DLD1 (cell line): ENCODE data around the gene SOX8.

ENCODE experiments used
- in situ Hi-C: cut with HindIII; loops from 2 replicates; pipeline ENCODE4 v1.10.0; 2017; ENCODE audit warnings: low sequenced_read_pairs

Gene SOX8

GRCh38 chr16:985646-986400, 4.3 kb downstream of the SOX8 start:
- in situ Hi-C loops = loop anchor here (25.0 kb wide), 1 partner anchor 151 kb away; no protein-coding TSS in a partner anchor

- in situ Hi-C loops = loop anchor here (25.0 kb wide), 1 partner anchor 151 kb away; no protein-coding TSS in a partner anchor
These were observed 4.8 kb downstream of the SOX8 start for GRCh38 chr16:986411-986810.

GRCh38 chr16:986925-987582, 5.5 kb downstream of the SOX8 start:
- in situ Hi-C loops = loop anchor here (25.0 kb wide), 1 partner anchor 150 kb away; no protein-coding TSS in a partner anchor

- in situ Hi-C loops = loop anchor here (25.0 kb wide), 1 partner anchor 149 kb away; no protein-coding TSS in a partner anchor
These were observed 6.3 kb downstream of the SOX8 start for GRCh38 chr16:987906-988305.

GRCh38 chr16:988471-989353, 7.1 kb downstream of the SOX8 start:
- in situ Hi-C loops = loop anchor here (25.0 kb wide), 1 partner anchor 149 kb away; no protein-coding TSS in a partner anchor

- in situ Hi-C loops = loop anchor here (25.0 kb wide), 1 partner anchor 148 kb away; no protein-coding TSS in a partner anchor
These were observed 7.8 kb downstream of the SOX8 start for GRCh38 chr16:989354-989814.

GRCh38 chr16:990516-991291, 9.1 kb downstream of the SOX8 start:
- in situ Hi-C loops = loop anchor here (25.0 kb wide), 1 partner anchor 147 kb away; no protein-coding TSS in a partner anchor

GRCh38 chr16:991345-991744, 9.8 kb downstream of the SOX8 start:
- in situ Hi-C loops = loop anchor here (25.0 kb wide), 1 partner anchor 146 kb away; no protein-coding TSS in a partner anchor

GRCh38 chr16:991773-992172, 10.2 kb downstream of the SOX8 start:
- in situ Hi-C loops = loop anchor here (25.0 kb wide), 1 partner anchor 146 kb away; no protein-coding TSS in a partner anchor

GRCh38 chr16:993731-994130, 12.2 kb downstream of the SOX8 start:
- in situ Hi-C loops = loop anchor here (25.0 kb wide), 1 partner anchor 144 kb away; no protein-coding TSS in a partner anchor

- in situ Hi-C loops = loop anchor here (25.0 kb wide), 1 partner anchor 142 kb away; no protein-coding TSS in a partner anchor
These were observed 13.5 kb downstream of the SOX8 start for GRCh38 chr16:995087-995486.

GRCh38 chr16:995783-996182, 14.2 kb downstream of the SOX8 start:
- in situ Hi-C loops = loop anchor here (25.0 kb wide), 1 partner anchor 142 kb away; no protein-coding TSS in a partner anchor

- in situ Hi-C loops = loop anchor here (25.0 kb wide), 1 partner anchor 141 kb away; no protein-coding TSS in a partner anchor
These were observed 15.1 kb downstream of the SOX8 start for GRCh38 chr16:996681-997080.

- in situ Hi-C loops = loop anchor here (25.0 kb wide), 1 partner anchor 140 kb away; no protein-coding TSS in a partner anchor
These were observed 16.0 kb downstream of the SOX8 start for GRCh38 chr16:997440-998051.

- in situ Hi-C loops = loop anchor here (25.0 kb wide), 1 partner anchor 139 kb away; no protein-coding TSS in a partner anchor
These were observed 16.6 kb downstream of the SOX8 start for GRCh38 chr16:998211-998610.

- in situ Hi-C loops = loop anchor here (25.0 kb wide), 1 partner anchor 139 kb away; no protein-coding TSS in a partner anchor
These were observed 17.0 kb downstream of the SOX8 start for GRCh38 chr16:998615-999014.

- in situ Hi-C loops = loop anchor here (25.0 kb wide), 1 partner anchor 138 kb away; no protein-coding TSS in a partner anchor
These were observed 18.1 kb downstream of the SOX8 start for GRCh38 chr16:999677-1000076.

GRCh38 chr16:1000608-1001007, 19.0 kb downstream of the SOX8 start:
- in situ Hi-C loops = no loop called here

- in situ Hi-C loops = no loop called here
These were observed 19.5 kb downstream of the SOX8 start for GRCh38 chr16:1001096-1001495.
